PC-3 (cell line): ENCODE results near the gene ZNF512B. TPM values are rescaled to one million over a fixed set of nuclear protein-coding genes. Genes with fewer than 3 reads are reported as not detected.

Experiments
- ATAC-seq: fragments of 200-7000 bp; cut with Tn5 transposase; 2 replicates; pipeline ENCODE4 v1.9.1; 2020; ENCODE audit warnings: mild to moderate bottlenecking, moderate library complexity
- BruUV-seq: library from RNA; stranded (reverse); fragments of 400-500 nt; replicated peaks from 2 replicates; lab custom pipeline; 2021; lab: Mats Ljungman, UMichigan
- CTCF ChIA-PET: fragments of 300-600 bp; sonication (Branson Sonifier 250); formaldehyde crosslinking; loops from one replicate; lab custom pipeline; 2022; ENCODE audit warnings: antibody characterized with exemption; lab: Charles Lee
- POLR2A ChIA-PET: fragments of 300-600 bp; sonication (Branson Sonifier 250); formaldehyde crosslinking; loops from one replicate; lab custom pipeline; 2022; ENCODE audit warnings: antibody characterized with exemption; ENCODE audit not compliant: unreplicated experiment; lab: Charles Lee
- DNase-seq: peaks from one replicate; pipeline ENCODE4 v3.0.0-alpha.2; 2015
- H2AFZ ChIP-seq: fragments of 300-600 bp; sonication (generic); 2 replicates; pipeline ENCODE4 v1.6.0; 2016; ENCODE audit warnings: antibody characterized with exemption, low read length
- H3F3A ChIP-seq: fragments of 300-600 bp; sonication (generic); one replicate; pipeline ENCODE4 v1.6.0; 2017; ENCODE audit warnings: antibody characterized with exemption, low read length, control low read depth, mild to moderate bottlenecking; ENCODE audit not compliant: unreplicated experiment
- H3K27ac ChIP-seq: fragments of 300-600 bp; sonication (generic); 2 replicates; pipeline ENCODE4 v1.5.1; 2016; ENCODE audit warnings: mild to moderate bottlenecking, low read length
- H3K27me3 ChIP-seq: fragments of 300-600 bp; sonication (generic); 2 replicates; pipeline ENCODE4 v1.6.1; 2016; ENCODE audit warnings: low read length, mixed read lengths
- H3K36me3 ChIP-seq: fragments of 300-600 bp; sonication (generic); 2 replicates; pipeline ENCODE4 v1.6.1; 2016; ENCODE audit warnings: low read depth, mixed run types, low read length, mixed read lengths
- H3K4me1 ChIP-seq: fragments of 300-600 bp; sonication (generic); 2 replicates; pipeline ENCODE4 v1.5.1; 2016; ENCODE audit warnings: low read length; ENCODE audit not compliant: insufficient read depth
- H3K4me2 ChIP-seq: fragments of 300-600 bp; sonication (generic); 2 replicates; pipeline ENCODE4 v1.6.0; 2016; ENCODE audit warnings: low read length
- H3K4me3 ChIP-seq: fragments of 300-600 bp; sonication (generic); 2 replicates; pipeline ENCODE4 v1.5.1; 2016; ENCODE audit warnings: mild to moderate bottlenecking, low read length, mixed read lengths
- H3K79me2 ChIP-seq: fragments of 300-600 bp; sonication (generic); 2 replicates; pipeline ENCODE4 v1.6.1; 2017; ENCODE audit warnings: low read length, mixed read lengths
- H3K9ac ChIP-seq: fragments of 300-600 bp; sonication (generic); 2 replicates; pipeline ENCODE4 v1.6.0; 2016; ENCODE audit warnings: mild to moderate bottlenecking, low read length
- H3K9me2 ChIP-seq: fragments of 300-600 bp; sonication (generic); replicated peaks from 2 replicates; pipeline ENCODE4 v1.6.1; 2016; ENCODE audit warnings: mixed run types, low read length, mixed read lengths
- H3K9me3 ChIP-seq: fragments of 300-600 bp; sonication (generic); 2 replicates; pipeline ENCODE4 v1.6.1; 2016; ENCODE audit warnings: low read length, mixed read lengths
- H4K20me1 ChIP-seq: fragments of 300-600 bp; sonication (generic); 2 replicates; pipeline ENCODE4 v1.6.1; 2016; ENCODE audit warnings: low read length, mixed read lengths
- EZH2 ChIP-seq: fragments of 300-600 bp; sonication (generic); IDR thresholded peaks from one replicate; pipeline ENCODE4 v1.6.1; 2017; ENCODE audit warnings: antibody characterized with exemption, mild to moderate bottlenecking, low read length; ENCODE audit not compliant: unreplicated experiment
- EZH2phosphoT487 ChIP-seq: fragments of 300-600 bp; sonication (generic); IDR thresholded peaks from 2 replicates; pipeline ENCODE4 v1.6.1; 2018; ENCODE audit warnings: mild to moderate bottlenecking, antibody characterized with exemption, low read length, borderline replicate concordance
- intact Hi-C: fragments of 100-400 bp; cut with micrococcal nuclease; formaldehyde crosslinking; loops from 2 replicates; pipeline ENCODE4 v1.9.0; 2023
- total RNA-seq: library from RNA; depleted of rRNA; stranded (reverse); fragments of >200 nt; gene quantifications from 2 replicates; pipeline ENCODE4 v1.2.3, GENCODE V29; 2014
- TF ChIP-seq, protein P1 (sequence below): fragments of 300-600 bp; sonication (generic); conservative IDR thresholded peaks from 2 replicates; pipeline ENCODE4 v1.5.1; 2017; ENCODE audit warnings: antibody characterized with exemption, low read depth, mild to moderate bottlenecking, low read length

ZNF512B gene
- total RNA-seq, 1 experiment from 2014 or later, result 18.0 TPM

GRCh38 chr20:63958964-63959698 lies 10.6 kb downstream of the ZNF512B start:
- Histone ChIP-seq H3K4me3 (no peak overlapping the region), H3K9me2 (no peaks in the 10 kb centered on the region), H3K9ac (no peak overlapping the region), H3K36me3 (peaks cover 5% of the 10 kb centered on the region; the same call in 1 of the 2 replicates), H3F3A (no peaks in the 10 kb centered on the region), H3K79me2 (peaks cover 21% of the 10 kb centered on the region), H3K27ac (no peak overlapping the region), H4K20me1 (peaks cover 12% of the 10 kb centered on the region; the same call in 1 of the 2 replicates), H3K27me3 (no peaks in the 10 kb centered on the region), H3K9me3 (no peaks in the 10 kb centered on the region), H3K4me2 (no peak overlapping the region), H2AFZ (no peak overlapping the region), H3K4me1 (peaks cover 27% of the 10 kb centered on the region)
- no TSS peak for BruUV-seq
- ChIA-PET CTCF (no interaction called here), POLR2A (no interaction called here)
- intact Hi-C loops, result loop anchor here (5.0 kb wide), 1 partner anchor 422 kb away; the partner anchor contains the start of gene PTK6
- no peak for TF ChIP-seq EZH2phosphoT487
- no peak for TF ChIP-seq EZH2
- TF ChIP-seq, protein P1, sequence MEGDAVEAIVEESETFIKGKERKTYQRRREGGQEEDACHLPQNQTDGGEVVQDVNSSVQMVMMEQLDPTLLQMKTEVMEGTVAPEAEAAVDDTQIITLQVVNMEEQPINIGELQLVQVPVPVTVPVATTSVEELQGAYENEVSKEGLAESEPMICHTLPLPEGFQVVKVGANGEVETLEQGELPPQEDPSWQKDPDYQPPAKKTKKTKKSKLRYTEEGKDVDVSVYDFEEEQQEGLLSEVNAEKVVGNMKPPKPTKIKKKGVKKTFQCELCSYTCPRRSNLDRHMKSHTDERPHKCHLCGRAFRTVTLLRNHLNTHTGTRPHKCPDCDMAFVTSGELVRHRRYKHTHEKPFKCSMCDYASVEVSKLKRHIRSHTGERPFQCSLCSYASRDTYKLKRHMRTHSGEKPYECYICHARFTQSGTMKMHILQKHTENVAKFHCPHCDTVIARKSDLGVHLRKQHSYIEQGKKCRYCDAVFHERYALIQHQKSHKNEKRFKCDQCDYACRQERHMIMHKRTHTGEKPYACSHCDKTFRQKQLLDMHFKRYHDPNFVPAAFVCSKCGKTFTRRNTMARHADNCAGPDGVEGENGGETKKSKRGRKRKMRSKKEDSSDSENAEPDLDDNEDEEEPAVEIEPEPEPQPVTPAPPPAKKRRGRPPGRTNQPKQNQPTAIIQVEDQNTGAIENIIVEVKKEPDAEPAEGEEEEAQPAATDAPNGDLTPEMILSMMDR, result no peak
- DNase-seq, result no peak
- no peak for ATAC-seq

- POLR2A ChIA-PET, result no interaction called here
- Histone ChIP-seq H3K79me2 (peaks cover 27% of the 10 kb centered on the region), H3K4me3 (no peak overlapping the region), H3F3A (no peaks in the 10 kb centered on the region), H3K9me3 (no peaks in the 10 kb centered on the region), H3K9ac (no peak overlapping the region), H2AFZ (no peak overlapping the region), H3K27me3 (no peaks in the 10 kb centered on the region), H3K27ac (no peak overlapping the region), H3K9me2 (no peaks in the 10 kb centered on the region), H3K4me2 (no peak overlapping the region), H4K20me1 (peaks cover 18% of the 10 kb centered on the region; the same call in 1 of the 2 replicates), H3K4me1 (peaks cover 33% of the 10 kb centered on the region), H3K36me3 (peaks cover 5% of the 10 kb centered on the region; the same call in 1 of the 2 replicates)
- no peak for ATAC-seq
- intact Hi-C loops, result loop anchor here (5.0 kb wide), 1 partner anchor 421 kb away; the partner anchor contains the start of gene PTK6
- no peak for DNase-seq
- CTCF ChIA-PET, result no interaction called here
- BruUV-seq, result no TSS peak
- no peak for TF ChIP-seq EZH2
- TF ChIP-seq EZH2phosphoT487, result no peak
- TF ChIP-seq, protein P1, result no peak
Measured at GRCh38 chr20:63958471-63958870, 11.3 kb downstream of the ZNF512B start.
